Endothelial cell of umbilical vein (primary cell): ENCODE measurements around the gene LDLRAD4. TPM values are rescaled to one million over a fixed set of nuclear protein-coding genes. Genes with fewer than 3 reads are reported as not detected.

ENCODE experiments used
- BruUV-seq: library from RNA; stranded (reverse); fragments of 400-500 nt; replicated peaks from 2 replicates; lab custom pipeline; 2021; lab: Mats Ljungman, UMichigan
- CTCF ChIA-PET: fragments of 300-600, 350-600 bp; sonication (Branson Sonifier 250); formaldehyde crosslinking; loops from one replicate; lab custom pipeline; 2021; ENCODE audit warnings: antibody characterized with exemption, inconsistent platforms; lab: Charles Lee
- POLR2A ChIA-PET: fragments of 300-600, 350-600 bp; sonication (Branson Sonifier 250); formaldehyde crosslinking; loops from one replicate; lab custom pipeline; 2021; ENCODE audit warnings: antibody characterized with exemption, inconsistent platforms; lab: Charles Lee
- DNase-seq: peaks from one replicate; pipeline ENCODE4 v3.0.0-alpha.2; 2011; ENCODE audit warnings: low read depth, low spot score
- FAIRE-seq: peaks from 2 replicates; lab custom pipeline; 2011; peaks lifted over from hg19 to GRCh38; lab: Jason Lieb, UNC
- H2AFZ ChIP-seq: 2 replicates; pipeline ENCODE4 v1.6.0; 2012; ENCODE audit warnings: low read depth, low read length, control low read depth, inconsistent platforms
- H3K27ac ChIP-seq: 2 replicates; pipeline ENCODE4 v1.5.1; 2011; ENCODE audit warnings: low read depth, mild to moderate bottlenecking, control low read depth, low read length, moderate library complexity; ENCODE audit not compliant: insufficient read depth
- H3K27me3 ChIP-seq, 2 experiments: 2 replicates each; pipeline versions ENCODE4 v1.6.0 to v1.6.1; 2011; ENCODE audit warnings: low read length in 2 of 2, mixed read lengths in 1 of 2; ENCODE audit not compliant: control insufficient read depth in 2 of 2, insufficient read depth in 2 of 2
- H3K36me3 ChIP-seq, 2 experiments: 2 replicates in 1 of 2; 3 replicates in 1 of 2; pipeline ENCODE4 v1.5.1; 2011; ENCODE audit warnings: low read length in 2 of 2, mild to moderate bottlenecking in 1 of 2, moderate library complexity in 1 of 2; ENCODE audit not compliant: control insufficient read depth in 2 of 2, insufficient read depth in 2 of 2; ENCODE audit errors: extremely low read depth in 1 of 2
- H3K4me1 ChIP-seq: 3 replicates; pipeline ENCODE4 v1.5.1; 2011; ENCODE audit warnings: mild to moderate bottlenecking, low read length; ENCODE audit not compliant: control insufficient read depth, insufficient read depth; ENCODE audit errors: extremely low read depth
- H3K4me2 ChIP-seq: 2 replicates; pipeline ENCODE4 v1.6.1; 2011; ENCODE audit warnings: low read length, control low read depth, mixed read lengths; ENCODE audit not compliant: insufficient read depth
- H3K4me3 ChIP-seq, 3 experiments: fragments of 200-600 bp in 1 of 3; sonication (generic), shearing (Covaris generic) in 1 of 3; replicated peaks in 1 of 3; 2 replicates each; pipeline ENCODE4 v1.5.1; 2011 to 2016; ENCODE audit warnings: control low read depth in 3 of 3, low read length in 3 of 3, mild to moderate bottlenecking in 2 of 3, inconsistent platforms in 1 of 3, low read depth in 1 of 3, moderate library complexity in 1 of 3; ENCODE audit not compliant: insufficient read depth in 1 of 3
- H3K79me2 ChIP-seq: 2 replicates; pipeline ENCODE4 v1.6.0; 2012; ENCODE audit warnings: low read length, inconsistent platforms; ENCODE audit not compliant: control insufficient read depth, insufficient read depth
- H3K9ac ChIP-seq: replicated peaks from 2 replicates; pipeline ENCODE3; 2011; ENCODE audit warnings: low read length, control low read depth; ENCODE audit not compliant: insufficient read depth; ENCODE audit errors: extremely low read depth
- H3K9me1 ChIP-seq: replicated peaks from 3 replicates; pipeline ENCODE4 v1.6.0; 2011; ENCODE audit warnings: mild to moderate bottlenecking, low read length; ENCODE audit not compliant: control insufficient read depth, insufficient read depth; ENCODE audit errors: extremely low read depth
- H3K9me3 ChIP-seq: replicated peaks from 2 replicates; pipeline ENCODE4 v1.5.1; 2012; ENCODE audit warnings: low read length, inconsistent platforms; ENCODE audit not compliant: control insufficient read depth, insufficient read depth
- H4K20me1 ChIP-seq: replicated peaks from 2 replicates; pipeline ENCODE3; 2011; ENCODE audit warnings: mild to moderate bottlenecking, low read length; ENCODE audit not compliant: control insufficient read depth, insufficient read depth; ENCODE audit errors: extremely low read depth
- CTCF ChIP-seq, 2 donors: IDR thresholded peaks; 1 replicate in 1 of 2; 2 replicates in 1 of 2; pipeline ENCODE4 v1.5.1; 2011; ENCODE audit warnings: low read length in 2 of 2, mild to moderate bottlenecking in 2 of 2, moderate library complexity in 2 of 2, control low read depth in 1 of 2, inconsistent platforms in 1 of 2, low read depth in 1 of 2; ENCODE audit not compliant: insufficient read depth in 1 of 2; ENCODE audit errors: extremely low read depth in 1 of 2
- EZH2 ChIP-seq: IDR thresholded peaks from 2 replicates; pipeline ENCODE4 v1.6.1; 2012; ENCODE audit warnings: borderline replicate concordance, low read depth, mild to moderate bottlenecking, moderate library complexity, low read length, inconsistent platforms; ENCODE audit not compliant: severe bottlenecking
- FOS ChIP-seq: IDR thresholded peaks from 2 replicates; pipeline ENCODE4 v1.6.1; 2011; ENCODE audit warnings: mild to moderate bottlenecking, low read length, moderate library complexity, borderline replicate concordance; ENCODE audit not compliant: insufficient read depth
- GATA2 ChIP-seq: IDR thresholded peaks from 2 replicates; pipeline ENCODE4 v1.7.0; 2011; ENCODE audit warnings: low read depth, mild to moderate bottlenecking, moderate library complexity, mixed read lengths, low read length; ENCODE audit not compliant: insufficient read length, insufficient read depth
- JUN ChIP-seq: IDR thresholded peaks from 2 replicates; pipeline ENCODE4 v1.6.1; 2011; ENCODE audit warnings: borderline replicate concordance, low read depth; ENCODE audit not compliant: insufficient read length, insufficient read depth
- MAX ChIP-seq: IDR thresholded peaks from 2 replicates; pipeline ENCODE4 v1.6.1; 2011; ENCODE audit not compliant: insufficient read depth, insufficient read length
- MYC ChIP-seq: IDR thresholded peaks from one replicate; pipeline ENCODE4 v1.6.1; 2011; ENCODE audit warnings: mild to moderate bottlenecking, low read depth, low read length
- POLR2A ChIP-seq: IDR thresholded peaks from 2 replicates; pipeline ENCODE4 v1.6.1; 2012; ENCODE audit warnings: low read depth, mild to moderate bottlenecking, control low read depth, low read length
- POLR2AphosphoS5 ChIP-seq: IDR thresholded peaks from 2 replicates; pipeline ENCODE4 v1.6.1; 2012; ENCODE audit warnings: low read depth, mild to moderate bottlenecking, control low read depth, low read length, moderate library complexity; ENCODE audit not compliant: insufficient read depth
- dilution Hi-C: fragments of 300-500 bp; cut with MboI; formaldehyde crosslinking; loops from one replicate; pipeline ENCODE4 v1.15.0; 2019; ENCODE audit warnings: low sequenced_read_pairs; ENCODE audit not compliant: extremely low pct_ligation_motif_present
- intact Hi-C: fragments of 100-400 bp; cut with micrococcal nuclease; formaldehyde crosslinking; loops from one replicate; pipeline ENCODE4 v1.10.0; 2022
- polyA plus RNA-seq, 4 experiments: library from polyadenylated mRNA; depleted of rRNA in 3 of 4; stranded (reverse) in 3 of 4; unstranded in 1 of 4; fragments of >200 nt; gene quantifications; 2 replicates each; pipeline versions ENCODE4 v1.2.1 to v1.2.3, GENCODE V29; 2011 to 2012; ENCODE audit warnings: missing spikeins in 1 of 4
- total RNA-seq: library from RNA; stranded (reverse); gene quantifications from 2 replicates; pipeline ENCODE4 v1.2.3, GENCODE V29; 2021

The LDLRAD4 gene
- total and polyA plus RNA-seq, 2 donors (not counting 3 experiments of a cell fraction or from before 2014, with no cell fraction given), result 5.2 to 6.5 TPM

GRCh38 chr18:13568443-13569392 lies 350.2 kb downstream of the LDLRAD4 start:
- H2AFZ ChIP-seq, result no peak overlapping the region
- no peak overlapping the region for H3K4me3 ChIP-seq
- no peaks in the 10 kb centered on the region for H3K36me3 ChIP-seq
- no peak for DNase-seq
- intact Hi-C loops, result no loop called here
- no peaks in the 10 kb centered on the region for H3K27me3 ChIP-seq
- ChIA-PET CTCF (interaction anchor here (2.0 kb wide), 1 partner anchor 11 kb away, joined by 8 read pairs; no protein-coding TSS in a partner anchor), POLR2A (no interaction called here)
- H3K79me2 ChIP-seq, result no peaks in the 10 kb centered on the region
- no peaks in the 10 kb centered on the region for H3K9me3 ChIP-seq
- no peak overlapping the region for H3K9ac ChIP-seq
- dilution Hi-C loops, result no loop called here
- H3K4me2 ChIP-seq, result no peak overlapping the region
- H3K4me1 ChIP-seq, result no peaks in the 10 kb centered on the region
- no peak overlapping the region for H3K27ac ChIP-seq
- no peak for TF ChIP-seq JUN
- TF ChIP-seq MYC, result no peak
- TF ChIP-seq MAX, result no peak
- no peak for TF ChIP-seq POLR2A
- TF ChIP-seq POLR2AphosphoS5, result no peak
- TF ChIP-seq GATA2, result no peak
- TF ChIP-seq FOS, result no peak
- no peak for TF ChIP-seq CTCF (IDR thresholded peaks at IDR 0.05; ENCODE audit: extremely low read depth in 1 of 2, insufficient read depth in 1 of 2, low read depth in 1 of 2, low read length in 2 of 2)
- TF ChIP-seq EZH2, result no peak
- BruUV-seq, result no TSS peak
- no peaks in the 10 kb centered on the region for H3K9me1 ChIP-seq
- H4K20me1 ChIP-seq, result no peaks in the 10 kb centered on the region
- FAIRE-seq, result no peak
